SK-N-SH (cell line): ENCODE measurements around the gene DVL2.

ENCODE experiments used
- CTCF ChIP-seq: fragments of 200-600 bp; sonication (generic); IDR thresholded peaks from 2 replicates; pipeline ENCODE4 v1.6.1; 2017; ENCODE audit warnings: antibody characterized with exemption, mild to moderate bottlenecking, moderate library complexity
- ELF1 ChIP-seq: IDR thresholded peaks from 2 replicates; pipeline ENCODE4 v1.4.0; 2012
- EP300 ChIP-seq, 2 experiments: IDR thresholded peaks; 2 replicates each; pipeline versions ENCODE4 v1.4.0 to v1.6.1; 2012; ENCODE audit warnings: borderline replicate concordance in 1 of 2, low read depth in 1 of 2, low read length in 1 of 2
- EZH2phosphoT487 ChIP-seq: fragments of 200-600 bp; sonication (generic); IDR thresholded peaks from 2 replicates; pipeline ENCODE4 v1.6.1; 2017; ENCODE audit warnings: low read depth, mixed run types, mild to moderate bottlenecking, antibody characterized with exemption, moderate library complexity, borderline replicate concordance
- GABPA ChIP-seq: IDR thresholded peaks from 2 replicates; pipeline ENCODE4 v1.4.0; 2012; ENCODE audit warnings: low read depth, mild to moderate bottlenecking
- NRF1 ChIP-seq: IDR thresholded peaks from 2 replicates; pipeline ENCODE4 v1.6.1; 2012; ENCODE audit warnings: low read depth, mild to moderate bottlenecking, low read length
- POLR2AphosphoS5 ChIP-seq: IDR thresholded peaks from 2 replicates; pipeline ENCODE4 v1.6.1; 2012; ENCODE audit warnings: low read depth, low read length
- RAD21 ChIP-seq: IDR thresholded peaks from 2 replicates; pipeline ENCODE4 v1.6.1; 2012; ENCODE audit warnings: mild to moderate bottlenecking, low read length
- SIN3A ChIP-seq: IDR thresholded peaks from 2 replicates; pipeline ENCODE4 v1.6.1; 2012; ENCODE audit warnings: low read depth, mild to moderate bottlenecking, low read length, moderate library complexity, borderline replicate concordance
- TF ChIP-seq, protein P1 (sequence below): fragments of 150-350 bp; IDR thresholded peaks from 2 replicates; pipeline ENCODE4 v1.6.1; 2017; ENCODE audit warnings: antibody characterized with exemption, low read length, low read depth, borderline replicate concordance

DNA sequence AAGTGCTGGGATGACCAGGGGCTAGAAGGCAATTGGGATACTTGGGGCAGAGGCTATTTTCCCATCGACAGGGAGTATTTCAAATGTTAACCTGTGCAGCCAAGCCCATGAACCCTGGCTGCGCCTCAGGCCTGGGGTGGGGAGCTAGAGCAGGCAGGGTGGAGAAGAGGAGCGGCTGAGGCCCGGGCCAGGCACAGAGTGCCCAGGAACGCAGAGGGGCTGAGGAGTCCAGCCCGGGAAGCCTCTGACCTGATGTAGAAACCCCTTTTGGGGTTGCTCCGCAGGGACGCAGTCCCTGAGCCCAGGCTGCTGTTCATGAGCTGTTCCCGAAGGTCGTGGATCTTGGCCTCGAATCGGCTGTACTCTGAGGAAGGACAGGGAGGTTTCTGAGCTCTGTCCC is 38.3 kb downstream of the DVL2 start:
- TF ChIP-seq CTCF (no peak), RAD21 (no peak), POLR2AphosphoS5 (no peak), ELF1 (no peak), SIN3A (no peak), EZH2phosphoT487 (no peak), NRF1 (no peak), GABPA (no peak), EP300 (IDR thresholded peaks at IDR 0.05; ENCODE audit: borderline replicate concordance in 1 of 2, low read depth in 1 of 2, low read length in 1 of 2) (no peak)
- TF ChIP-seq, protein P1, sequence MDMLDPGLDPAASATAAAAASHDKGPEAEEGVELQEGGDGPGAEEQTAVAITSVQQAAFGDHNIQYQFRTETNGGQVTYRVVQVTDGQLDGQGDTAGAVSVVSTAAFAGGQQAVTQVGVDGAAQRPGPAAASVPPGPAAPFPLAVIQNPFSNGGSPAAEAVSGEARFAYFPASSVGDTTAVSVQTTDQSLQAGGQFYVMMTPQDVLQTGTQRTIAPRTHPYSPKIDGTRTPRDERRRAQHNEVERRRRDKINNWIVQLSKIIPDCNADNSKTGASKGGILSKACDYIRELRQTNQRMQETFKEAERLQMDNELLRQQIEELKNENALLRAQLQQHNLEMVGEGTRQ: no peak
